Right renal cortex interstitium (tissue), 3 donors: ENCODE measurements around the gene SCN8A. TPM values are rescaled to one million over a fixed set of nuclear protein-coding genes. Genes with fewer than 3 reads are reported as not detected.
A peak's percentile ranks its signal among the peaks of the same experiment; 100 is the strongest.

Experiments
- DNase-seq, 3 donors: peaks; one replicate each; pipeline ENCODE4 v3.0.0-alpha.2; 2013; ENCODE audit warnings: low read depth in 3 of 3, low spot score in 2 of 3
- polyA plus RNA-seq, 3 donors: library from polyadenylated mRNA; unstranded; fragments of 120-200 nt; gene quantifications; one replicate each; pipeline ENCODE4 v1.2.1, GENCODE V29; 2013; ENCODE audit not compliant: insufficient read length in 3 of 3

Gene SCN8A
- polyA plus RNA-seq, 3 donors: 1.7 to 2.6 (median 1.8) TPM

- DNase-seq: no peak
These were observed 215.9 kb downstream of the SCN8A start for GRCh38 chr12:51806896-51807295.

GRCh38 chr12:51809193-51809592 lies 218.2 kb downstream of the SCN8A start:
- DNase-seq: no peak

DNA sequence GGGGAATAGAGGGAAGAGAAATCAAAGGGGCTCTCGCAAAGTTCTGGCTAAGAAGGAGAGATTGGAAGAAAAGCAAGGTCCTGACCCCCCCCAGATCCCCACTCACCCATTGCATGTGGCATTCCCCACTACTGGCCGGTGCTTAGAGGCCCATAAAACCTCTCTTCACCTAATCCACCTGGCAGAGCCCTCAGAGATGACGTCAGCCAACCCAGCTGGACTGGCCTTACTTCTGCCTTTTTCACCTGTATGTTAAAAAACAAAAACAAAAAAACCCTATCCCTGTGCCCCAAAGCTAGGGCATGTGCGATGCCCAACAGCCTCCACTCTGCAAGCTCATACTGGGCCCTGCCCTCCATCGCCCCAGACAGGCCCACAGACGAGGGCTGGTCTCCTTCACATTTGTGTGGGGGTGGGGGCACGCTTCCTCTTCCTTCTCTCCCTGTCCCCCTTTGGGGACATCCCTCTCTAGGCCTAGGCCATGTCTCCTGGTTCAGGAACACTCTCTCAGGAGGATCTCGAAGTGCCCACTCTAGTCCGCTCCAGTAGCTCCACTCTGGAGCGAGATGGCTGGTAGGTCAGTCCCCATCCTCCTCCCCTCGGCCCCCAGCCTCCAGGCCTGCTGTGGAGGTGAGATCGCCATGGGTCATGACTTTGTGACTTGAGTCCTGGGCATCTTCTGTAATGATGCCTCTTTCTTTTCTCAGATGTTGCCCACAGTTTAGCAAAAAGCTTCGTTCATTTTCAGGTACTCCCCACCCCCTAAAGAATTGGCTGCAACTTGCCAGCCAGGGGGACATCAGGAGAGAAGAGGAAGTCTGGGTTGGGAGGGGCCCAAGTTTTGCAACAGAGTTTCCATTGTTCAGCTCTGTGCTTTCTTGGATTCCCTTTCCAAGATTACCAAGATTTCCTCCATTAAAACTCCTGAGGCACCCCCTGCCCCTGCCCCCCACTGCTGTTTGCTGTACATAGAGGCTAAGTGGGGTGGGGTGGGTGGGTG lies 220.5 kb downstream of the SCN8A start:
- no peak for DNase-seq

DNA sequence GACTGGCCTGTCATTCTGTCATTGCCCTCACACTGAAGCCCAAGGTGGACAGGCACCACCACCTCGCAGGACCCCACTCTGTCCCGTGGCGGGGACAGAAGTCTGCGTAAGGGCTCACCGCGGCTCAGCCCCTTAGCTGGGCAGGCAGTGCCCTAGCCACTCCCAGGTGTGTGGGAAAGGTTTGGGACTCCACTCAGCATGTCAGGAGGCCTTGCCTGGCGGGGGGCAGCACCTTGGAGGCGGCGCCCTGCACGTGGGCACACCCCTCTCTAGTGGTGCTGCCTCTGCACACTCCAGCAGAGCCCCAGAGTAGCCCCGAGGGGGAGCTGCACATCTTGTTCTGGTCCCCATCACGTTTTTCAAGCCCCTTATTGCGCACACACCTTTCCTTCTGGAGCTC lies 221.8 kb downstream of the SCN8A start:
- no peak for DNase-seq

GRCh38 chr12:51813931-51814310 lies 222.9 kb downstream of the SCN8A start:
- DNase-seq: no peak

DNA sequence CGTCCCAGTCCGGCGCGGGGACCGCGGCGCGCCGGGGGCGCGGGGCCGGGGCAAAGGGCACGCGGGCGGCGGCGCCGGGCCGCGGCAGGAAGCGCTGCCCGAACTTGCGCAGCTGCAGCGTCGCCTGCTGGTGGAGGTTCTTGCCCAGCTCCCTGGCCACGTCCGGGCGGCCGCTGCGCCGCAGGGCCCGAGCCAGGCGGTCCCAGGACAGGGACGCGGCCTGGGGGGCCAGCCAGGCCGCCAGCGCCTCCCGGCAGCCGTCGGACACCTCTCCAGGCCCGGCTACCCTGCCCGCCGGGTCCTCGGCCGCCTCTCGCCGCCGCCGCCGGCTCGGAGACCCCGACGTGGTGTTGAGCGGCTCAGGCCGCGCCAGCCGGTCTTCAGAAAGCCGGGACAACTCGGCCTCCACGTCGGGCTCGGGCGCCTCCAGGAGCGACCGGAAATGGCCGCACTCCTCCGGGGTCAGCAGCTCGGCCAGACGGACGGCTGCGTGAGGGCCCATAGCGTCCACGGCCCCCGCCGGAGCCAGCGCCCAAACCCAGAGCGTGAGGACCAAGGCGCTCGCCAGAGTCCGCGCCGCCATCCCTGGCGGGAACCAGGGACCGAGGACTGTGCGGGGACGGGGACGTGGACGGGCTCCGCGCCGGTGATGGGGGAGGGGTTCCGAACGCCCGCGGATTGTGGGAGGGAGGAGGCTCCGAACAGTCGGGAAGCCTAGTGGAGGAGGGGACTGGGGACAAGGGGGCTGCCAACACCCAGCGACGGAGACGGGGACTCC lies 223.5 kb downstream of the SCN8A start:
- DNase-seq: no peak

DNA sequence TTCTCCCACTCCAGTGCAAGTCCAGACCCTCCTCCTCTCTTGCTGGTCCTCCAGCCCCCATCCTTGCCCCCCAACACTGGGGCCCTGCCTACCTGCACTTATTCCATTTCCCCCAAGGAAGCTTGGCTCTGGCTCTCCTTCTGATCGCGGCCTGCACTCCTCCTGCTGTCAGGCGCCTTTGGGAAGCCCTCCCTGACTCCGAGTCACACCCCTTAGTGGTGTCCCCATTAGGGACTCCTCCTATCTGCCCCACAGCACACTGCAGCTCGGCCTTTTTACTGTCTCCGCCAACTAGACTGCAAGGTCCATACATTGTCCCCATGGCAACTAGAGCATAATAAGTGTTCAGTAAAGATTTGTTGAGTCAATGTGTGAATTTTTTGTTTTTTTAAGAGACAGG lies 224.5 kb downstream of the SCN8A start:
- no peak for DNase-seq

DNA sequence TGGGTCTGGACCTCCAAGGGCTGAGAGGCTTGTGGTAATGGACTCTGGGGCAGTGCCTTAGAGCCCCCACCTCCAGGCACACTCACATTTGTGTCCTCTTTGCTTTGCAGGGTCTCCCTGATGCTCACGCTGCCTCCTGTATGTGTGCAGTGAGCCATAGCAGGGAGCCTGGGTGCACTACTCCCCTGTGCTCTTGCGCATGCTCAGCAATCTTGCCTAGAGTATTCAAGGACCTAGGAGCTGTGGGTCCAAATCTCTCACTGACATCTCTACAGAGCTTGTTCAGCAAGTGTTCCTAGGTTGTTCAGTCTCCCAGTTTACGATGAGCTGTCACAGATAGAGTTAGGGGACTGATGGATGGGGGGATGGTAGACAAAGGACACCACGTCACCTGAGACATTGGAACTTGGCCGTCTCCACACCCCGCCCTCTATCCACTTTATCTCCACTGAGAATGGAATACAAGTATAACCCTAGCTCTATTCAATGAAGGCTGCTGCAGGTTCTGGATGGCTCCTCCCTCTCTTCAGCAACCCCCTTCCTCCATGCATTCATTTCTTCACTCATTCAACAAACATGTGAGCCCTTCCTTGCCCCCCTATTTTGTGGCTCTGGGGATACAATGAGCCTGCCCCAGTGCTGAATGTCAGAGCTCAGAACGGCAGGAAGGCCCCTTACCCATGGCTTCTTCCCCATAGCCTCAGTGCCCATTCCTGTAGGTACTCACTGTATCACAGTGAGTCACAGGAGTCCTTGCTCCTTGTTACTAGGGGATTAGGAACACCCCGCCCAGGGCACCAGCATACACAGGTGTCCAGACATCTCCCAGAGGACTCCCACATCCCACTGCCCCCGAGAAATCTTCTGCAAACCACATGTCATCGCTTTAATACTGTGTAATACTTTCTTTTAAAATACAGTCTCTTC lies 226.3 kb downstream of the SCN8A start:
- no peak for DNase-seq

GRCh38 chr12:51818086-51818485 lies 227.1 kb downstream of the SCN8A start:
- no peak for DNase-seq

GRCh38 chr12:51818566-51819300 lies 227.7 kb downstream of the SCN8A start:
- DNase-seq: no peak

- no peak for DNase-seq
These were observed 228.9 kb downstream of the SCN8A start for GRCh38 chr12:51819736-51820525.

DNA sequence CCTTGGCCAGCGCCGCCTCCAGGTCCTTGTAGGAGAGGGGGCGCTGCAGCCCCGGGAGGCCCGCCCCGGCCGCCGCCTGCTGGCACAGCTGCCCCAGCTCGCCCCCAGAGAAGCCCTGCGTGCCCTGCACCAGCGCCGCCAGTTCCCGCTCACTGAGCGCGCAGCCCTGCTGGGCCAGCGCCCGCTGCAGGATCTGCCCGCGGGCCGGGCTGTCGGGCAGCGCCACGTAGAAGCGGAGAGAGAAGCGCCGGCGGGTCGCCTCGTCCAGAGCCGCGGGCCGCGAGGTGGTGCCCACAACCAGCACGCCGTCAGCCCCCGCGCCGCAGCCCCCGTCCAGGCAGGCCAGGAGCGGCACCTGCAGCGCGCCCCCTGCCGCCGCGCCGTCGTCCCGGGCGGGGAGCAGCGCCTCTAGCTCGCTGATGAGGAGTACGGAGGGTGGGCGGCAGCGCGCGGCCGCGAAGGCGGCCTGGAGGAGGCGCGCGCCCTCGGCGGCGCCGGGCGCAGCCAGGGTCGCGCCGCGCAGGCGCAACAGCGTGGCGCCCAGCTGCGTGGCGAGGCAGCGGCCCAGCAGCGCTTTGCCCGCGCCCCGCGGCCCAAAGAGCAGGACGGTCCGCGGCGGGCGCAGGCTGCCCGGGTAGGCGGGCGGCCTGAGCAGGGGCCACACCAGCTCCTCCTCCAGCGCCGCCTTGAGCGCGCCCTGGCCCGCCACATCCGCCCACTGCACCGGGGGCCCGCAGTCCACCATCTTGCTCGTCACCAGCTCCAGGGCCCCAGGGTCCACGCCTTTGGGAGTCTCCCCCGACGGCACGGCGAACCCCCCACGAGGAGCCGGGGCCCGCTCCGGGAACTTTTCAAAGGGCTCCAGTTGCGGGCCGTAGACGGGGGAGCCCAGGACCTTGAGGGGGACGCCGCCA lies 229.8 kb downstream of the SCN8A start:
- DNase-seq: peak in 2 of 3 donors; percentile 67 to 70

DNA sequence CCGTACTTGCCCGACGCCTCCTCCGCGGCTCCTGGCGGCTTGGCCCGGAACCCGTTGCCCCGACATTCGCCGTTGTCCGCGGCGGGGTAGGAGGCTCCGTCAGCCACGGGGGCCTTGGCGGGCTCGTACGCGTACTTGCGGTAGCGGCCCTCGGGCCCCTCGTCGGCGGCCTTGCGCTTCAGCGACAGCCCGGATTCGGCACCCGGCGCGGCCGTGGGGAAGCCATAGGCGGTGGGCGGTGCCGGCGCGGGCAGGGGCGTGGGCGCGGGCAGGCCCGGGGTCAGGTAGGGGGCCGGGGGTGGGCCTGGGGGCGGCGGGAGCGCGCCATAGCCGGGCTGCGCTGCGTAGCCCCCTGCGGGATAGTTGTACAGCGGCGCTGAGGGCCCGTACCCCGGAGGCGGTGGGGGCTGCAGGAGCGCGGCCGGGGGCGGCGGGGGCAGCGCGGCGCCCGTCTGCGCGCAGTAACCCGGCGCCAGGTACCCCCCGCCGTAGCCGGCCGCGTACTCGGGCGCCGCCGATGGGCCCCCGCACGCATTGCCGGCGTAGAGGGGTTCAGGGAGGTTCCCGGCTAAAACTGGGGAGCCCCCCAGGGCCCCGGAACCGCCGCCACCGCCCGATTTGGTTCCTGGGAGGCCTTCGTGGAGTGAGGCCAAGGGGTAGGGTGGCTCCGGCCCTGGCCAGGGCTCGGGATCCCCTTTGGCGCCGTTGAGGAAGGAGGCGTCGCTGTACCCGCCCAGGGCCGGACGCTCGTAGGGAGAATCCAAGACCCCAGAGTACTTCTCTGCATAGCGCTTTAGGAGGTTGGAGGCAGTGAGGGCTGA lies 230.6 kb downstream of the SCN8A start:
- no peak for DNase-seq

GRCh38 chr12:51822261-51822616 lies 231.2 kb downstream of the SCN8A start:
- DNase-seq: no peak

DNA sequence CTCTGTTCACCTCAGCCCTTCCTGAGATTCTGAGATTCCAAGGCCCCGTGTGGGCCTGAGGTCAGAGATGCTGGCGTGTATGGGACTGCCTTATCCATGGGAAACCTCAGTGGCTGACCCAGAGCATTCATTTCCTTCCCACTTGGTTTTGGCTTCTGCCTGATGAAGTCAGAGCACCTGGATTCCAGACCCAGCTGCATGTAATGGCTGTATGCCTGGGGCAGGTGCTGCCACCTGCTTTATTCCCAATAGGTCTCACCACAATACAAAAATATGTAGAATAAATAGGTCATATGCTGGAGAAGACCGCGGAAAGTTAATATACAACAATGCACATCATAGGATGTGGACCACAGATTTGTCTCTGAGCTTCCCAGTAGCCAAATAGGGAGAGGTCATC lies 231.9 kb downstream of the SCN8A start:
- no peak for DNase-seq

DNA sequence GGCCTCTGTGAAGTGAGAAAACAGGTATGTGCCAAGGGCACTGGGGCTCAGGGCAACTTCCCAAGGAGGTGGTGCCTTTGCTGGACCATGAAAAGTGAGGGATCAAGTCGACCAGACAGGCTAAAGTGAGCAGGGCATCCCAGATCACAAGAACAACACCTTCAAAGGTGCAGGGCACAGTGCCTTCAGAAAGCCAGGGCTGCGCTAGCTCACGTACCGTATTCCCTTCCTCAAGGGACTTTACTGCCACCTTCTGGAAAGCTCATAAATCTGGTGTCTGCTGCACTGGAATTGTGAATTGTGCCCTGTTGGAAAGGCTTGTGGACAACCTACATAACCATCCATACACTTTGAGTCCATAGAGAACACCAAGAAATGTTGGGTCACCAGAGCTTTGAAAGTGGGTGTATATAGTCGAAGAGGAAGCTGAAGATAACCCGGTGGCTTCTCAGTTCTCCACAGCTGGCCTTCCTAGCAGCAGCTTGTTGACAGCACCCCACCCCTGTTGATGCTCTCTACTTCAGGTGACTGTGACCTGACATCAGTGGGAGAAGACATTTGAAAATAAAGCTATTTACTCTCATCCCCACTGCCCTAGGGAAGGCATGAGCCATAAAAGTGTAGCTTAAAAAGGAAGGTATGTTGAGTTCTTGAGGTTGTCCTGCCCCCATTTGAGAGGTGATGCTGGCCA lies 233.0 kb downstream of the SCN8A start:
- DNase-seq: no peak

DNA sequence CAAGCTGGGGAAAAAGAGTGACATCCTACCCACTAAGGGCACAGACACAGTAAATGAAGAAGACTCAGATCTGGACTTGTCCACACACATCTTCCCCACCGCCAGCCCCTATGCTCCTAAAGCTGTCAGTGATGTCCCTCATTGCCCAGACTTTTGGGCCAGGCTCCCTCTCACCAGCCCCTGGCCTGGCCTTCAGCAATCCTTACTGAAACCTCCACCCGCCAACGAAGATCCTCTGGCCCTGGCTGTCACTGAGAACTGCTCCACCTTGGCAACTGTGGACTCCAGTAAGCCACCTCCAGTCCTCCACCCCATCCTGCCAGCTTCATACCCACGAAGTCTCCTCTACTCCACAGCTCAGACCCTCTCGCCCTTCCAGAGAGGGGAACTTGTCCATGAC lies 234.2 kb downstream of the SCN8A start:
- DNase-seq: no peak
